Skeletal muscle tissue (tissue), 4 donors: ENCODE measurements around the gene GLTP. TPM values are rescaled to one million over a fixed set of nuclear protein-coding genes. Genes with fewer than 3 reads are reported as not detected.
"Not testable (repeated sequence)": the region's sequence is repeated elsewhere in the genome, so short reads cannot be mapped to it uniquely, and the experiment has no call there.

Source experiments
- H3K27ac ChIP-seq: one replicate; pipeline ENCODE4 v1.7.0; 2013; ENCODE audit warnings: mild to moderate bottlenecking, low read depth, low read length, inconsistent platforms
- H3K27me3 ChIP-seq, 3 donors: one replicate each; pipeline ENCODE4 v1.7.0; 2013; ENCODE audit warnings: low read length in 3 of 3; ENCODE audit not compliant: control insufficient read depth in 3 of 3, insufficient read depth in 3 of 3
- H3K36me3 ChIP-seq, 3 donors: one replicate each; pipeline ENCODE4 v1.7.0; 2013; ENCODE audit warnings: low read length in 3 of 3; ENCODE audit not compliant: control insufficient read depth in 3 of 3, insufficient read depth in 3 of 3
- H3K4me1 ChIP-seq, 3 donors: one replicate each; pipeline ENCODE4 v1.7.0; 2013; ENCODE audit warnings: low read length in 3 of 3, mild to moderate bottlenecking in 3 of 3; ENCODE audit not compliant: control insufficient read depth in 3 of 3, insufficient read depth in 3 of 3
- H3K4me3 ChIP-seq, 3 donors: one replicate each; pipeline ENCODE4 v1.7.0; 2013; ENCODE audit warnings: low read length in 3 of 3
- H3K9ac ChIP-seq, 3 donors: one replicate each; pipeline ENCODE4 v1.7.0; 2013; ENCODE audit warnings: low read length in 3 of 3, mild to moderate bottlenecking in 3 of 3, moderate library complexity in 2 of 3, low read depth in 1 of 3
- H3K9me3 ChIP-seq, 3 donors: one replicate each; pipeline ENCODE4 v1.7.0; 2013; ENCODE audit warnings: low read length in 3 of 3; ENCODE audit not compliant: control insufficient read depth in 3 of 3
- total RNA-seq: library from RNA; depleted of rRNA; stranded (reverse); fragments of >200 nt; gene quantifications from one replicate; pipeline ENCODE4 v1.2.3, GENCODE V29; 2014
- donor health status: Osteomylitis.

The GLTP gene
- total RNA-seq, 1 donor from 2014 or later = 18.3 TPM

DNA sequence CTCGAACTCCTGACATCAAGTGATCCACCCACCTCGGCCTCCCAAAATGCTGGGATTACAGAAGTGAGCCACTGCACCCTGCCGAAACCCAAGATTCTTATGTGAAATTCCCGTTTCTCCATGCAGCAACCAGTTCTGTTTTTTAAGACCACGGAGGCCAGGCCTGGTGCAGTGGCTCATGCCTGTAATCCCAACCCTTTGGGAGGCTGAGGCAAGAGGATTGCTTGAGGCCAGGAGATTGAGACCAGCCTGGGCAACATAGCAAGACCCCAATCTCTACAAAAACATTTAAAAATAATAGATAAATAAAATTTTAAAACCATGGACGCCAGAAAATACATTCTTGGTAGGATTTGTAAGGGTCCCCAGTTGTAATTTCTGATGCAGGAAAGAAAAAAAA is 29.8 kb downstream of the GLTP start:
- not testable (repeated sequence) for H3K27me3 ChIP-seq, H3K27ac ChIP-seq, H3K9ac ChIP-seq, H3K4me3 ChIP-seq, H3K4me1 ChIP-seq, H3K9me3 ChIP-seq
- H3K36me3 ChIP-seq = peaks cover 14 to 18% (median 17%) of the 10 kb centered on the region in 3 donors

- Histone ChIP-seq H3K27ac (no peak overlapping the region), H3K9me3 (no peaks in the 10 kb centered on the region), H3K4me3 (no peak overlapping the region), H3K36me3 (no peaks in the 10 kb centered on the region), H3K27me3 (no peaks in the 10 kb centered on the region), H3K4me1 (peaks cover 2 to 6% (median 4%) of the 10 kb centered on the region in 3 donors), H3K9ac (no peak overlapping the region)
Observed at GRCh38 chr12:109847142-109847735, 33.1 kb downstream of the GLTP start.

GRCh38 chr12:109845824-109846205 is 34.5 kb downstream of the GLTP start:
- no peak overlapping the region for H3K9ac ChIP-seq
- no peak overlapping the region for H3K4me3 ChIP-seq
- H3K27ac ChIP-seq = no peak overlapping the region
- H3K4me1 ChIP-seq = peaks cover 2 to 6% (median 4%) of the 10 kb centered on the region in 3 donors
- no peaks in the 10 kb centered on the region for H3K27me3 ChIP-seq
- no peaks in the 10 kb centered on the region for H3K36me3 ChIP-seq
- no peaks in the 10 kb centered on the region for H3K9me3 ChIP-seq

- H3K36me3 ChIP-seq = no peaks in the 10 kb centered on the region
- peak overlapping the region in 2 of 3 donors; percentile 20 to 47 for H3K9ac ChIP-seq
- peaks cover 2 to 10% (median 4%) of the 10 kb centered on the region in 3 donors for H3K4me1 ChIP-seq
- H3K27ac ChIP-seq = no peak overlapping the region
- H3K9me3 ChIP-seq = no peaks in the 10 kb centered on the region
- H3K27me3 ChIP-seq = no peaks in the 10 kb centered on the region
- H3K4me3 ChIP-seq = peak overlapping the region; percentile 59 to 66 (median 62)
Observed at GRCh38 chr12:109844983-109845823, 35.1 kb downstream of the GLTP start.

DNA sequence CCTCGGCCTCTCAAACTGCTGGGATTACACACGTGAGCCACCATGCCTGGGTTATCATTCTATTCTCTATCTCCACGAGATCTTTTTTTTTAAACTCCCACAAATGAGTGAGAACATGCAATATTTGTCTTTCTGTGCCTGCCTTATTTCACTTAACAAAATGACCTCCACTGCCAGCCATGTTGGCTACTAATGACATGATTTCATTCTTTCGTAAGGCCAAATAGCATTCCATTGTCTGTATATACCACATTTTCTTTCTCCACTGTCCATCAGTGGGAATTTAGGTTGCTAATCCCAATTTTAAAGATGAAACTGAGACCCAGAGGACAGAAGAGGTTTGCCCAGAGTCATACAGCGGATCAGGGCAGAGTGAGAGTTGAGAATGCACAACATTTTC is 36.2 kb downstream of the GLTP start:
- no peaks in the 10 kb centered on the region for H3K36me3 ChIP-seq
- H3K27ac ChIP-seq = no peak overlapping the region
- H3K9ac ChIP-seq = no peak overlapping the region
- H3K4me3 ChIP-seq = no peak overlapping the region
- peaks cover 0 to 3% (median 0%) of the 10 kb centered on the region in 3 donors for H3K27me3 ChIP-seq
- no peaks in the 10 kb centered on the region for H3K9me3 ChIP-seq
- peaks cover 2 to 10% (median 4%) of the 10 kb centered on the region in 3 donors for H3K4me1 ChIP-seq

DNA sequence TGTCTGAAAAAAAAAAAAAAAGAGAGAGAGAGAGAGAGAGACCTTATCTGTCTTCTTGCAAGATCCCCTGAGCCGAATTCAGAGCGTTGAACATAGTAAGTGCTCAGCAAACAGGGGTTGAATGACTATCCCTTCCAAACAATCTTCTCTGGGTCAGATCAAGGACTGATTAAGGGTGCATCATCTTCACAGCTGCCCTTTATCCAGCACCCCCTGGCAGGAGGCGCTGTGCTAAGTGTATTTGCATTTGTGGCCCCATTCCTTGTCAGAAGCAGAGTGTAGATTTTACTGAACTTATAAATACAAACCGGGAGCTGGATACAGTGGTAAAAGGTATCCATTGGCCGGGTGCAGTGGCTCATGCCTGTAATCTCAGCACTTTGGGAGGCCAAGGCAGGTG is 38.3 kb downstream of the GLTP start:
- peaks cover 2 to 10% (median 4%) of the 10 kb centered on the region in 3 donors for H3K4me1 ChIP-seq
- no peak overlapping the region for H3K27ac ChIP-seq
- H3K9me3 ChIP-seq = no peaks in the 10 kb centered on the region
- peaks cover 0 to 3% (median 0%) of the 10 kb centered on the region in 3 donors for H3K27me3 ChIP-seq
- no peaks in the 10 kb centered on the region for H3K36me3 ChIP-seq
- no peak overlapping the region for H3K9ac ChIP-seq
- H3K4me3 ChIP-seq = no peak overlapping the region

- peaks cover 2 to 10% (median 4%) of the 10 kb centered on the region in 3 donors for H3K4me1 ChIP-seq
- peaks cover 0 to 3% (median 0%) of the 10 kb centered on the region in 3 donors for H3K27me3 ChIP-seq
- no peaks in the 10 kb centered on the region for H3K9me3 ChIP-seq
- no peak overlapping the region for H3K27ac ChIP-seq
- H3K4me3 ChIP-seq = no peak overlapping the region
- H3K9ac ChIP-seq = no peak overlapping the region
- H3K36me3 ChIP-seq = no peaks in the 10 kb centered on the region
Observed at GRCh38 chr12:109841356-109841755, 39.0 kb downstream of the GLTP start.

GRCh38 chr12:109840305-109841074 is 39.9 kb downstream of the GLTP start:
- no peaks in the 10 kb centered on the region for H3K9me3 ChIP-seq
- H3K4me1 ChIP-seq = peaks cover 2 to 10% (median 4%) of the 10 kb centered on the region in 3 donors
- H3K27me3 ChIP-seq = peaks cover 0 to 3% (median 0%) of the 10 kb centered on the region in 3 donors
- no peak overlapping the region for H3K27ac ChIP-seq
- H3K36me3 ChIP-seq = no peaks in the 10 kb centered on the region
- H3K9ac ChIP-seq = no peak overlapping the region
- no peak overlapping the region for H3K4me3 ChIP-seq

DNA sequence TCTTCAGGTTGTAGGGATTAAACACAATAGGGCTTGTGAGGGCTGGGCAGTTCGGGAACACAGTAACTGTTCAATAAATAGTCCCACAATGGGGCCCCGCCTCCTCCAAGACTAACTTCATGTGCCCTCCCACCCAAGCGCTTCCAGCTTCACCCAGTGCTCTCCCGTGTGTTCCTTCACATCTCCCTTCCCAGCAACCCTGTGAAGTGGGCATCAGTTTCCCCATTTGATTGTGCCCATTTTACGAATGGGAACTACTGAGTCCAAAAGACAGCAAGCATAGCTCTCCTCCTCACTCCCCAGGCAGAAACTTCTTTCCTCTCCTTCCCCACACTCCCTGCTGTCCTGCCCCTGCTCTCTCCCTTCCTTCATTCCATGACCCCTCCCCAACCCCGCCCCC is 40.9 kb downstream of the GLTP start:
- Histone ChIP-seq H3K27ac (no peak overlapping the region), H3K9ac (no peak overlapping the region), H3K36me3 (no peaks in the 10 kb centered on the region)

More for the DNA sequence above, 40.9 kb downstream of the GLTP start:
- H3K9me3 ChIP-seq = no peaks in the 10 kb centered on the region
- peaks cover 0 to 3% (median 0%) of the 10 kb centered on the region in 3 donors for H3K27me3 ChIP-seq
- peaks cover 0 to 5% (median 0%) of the 10 kb centered on the region in 3 donors for H3K4me1 ChIP-seq
- H3K4me3 ChIP-seq = no peak overlapping the region
